Measurements from ENCODE around the gene DMRTA2.
"Not testable (repeated sequence)": the region's sequence is repeated elsewhere in the genome, so short reads cannot be mapped to it uniquely, and the experiment has no call there.

Gene DMRTA2

DNA sequence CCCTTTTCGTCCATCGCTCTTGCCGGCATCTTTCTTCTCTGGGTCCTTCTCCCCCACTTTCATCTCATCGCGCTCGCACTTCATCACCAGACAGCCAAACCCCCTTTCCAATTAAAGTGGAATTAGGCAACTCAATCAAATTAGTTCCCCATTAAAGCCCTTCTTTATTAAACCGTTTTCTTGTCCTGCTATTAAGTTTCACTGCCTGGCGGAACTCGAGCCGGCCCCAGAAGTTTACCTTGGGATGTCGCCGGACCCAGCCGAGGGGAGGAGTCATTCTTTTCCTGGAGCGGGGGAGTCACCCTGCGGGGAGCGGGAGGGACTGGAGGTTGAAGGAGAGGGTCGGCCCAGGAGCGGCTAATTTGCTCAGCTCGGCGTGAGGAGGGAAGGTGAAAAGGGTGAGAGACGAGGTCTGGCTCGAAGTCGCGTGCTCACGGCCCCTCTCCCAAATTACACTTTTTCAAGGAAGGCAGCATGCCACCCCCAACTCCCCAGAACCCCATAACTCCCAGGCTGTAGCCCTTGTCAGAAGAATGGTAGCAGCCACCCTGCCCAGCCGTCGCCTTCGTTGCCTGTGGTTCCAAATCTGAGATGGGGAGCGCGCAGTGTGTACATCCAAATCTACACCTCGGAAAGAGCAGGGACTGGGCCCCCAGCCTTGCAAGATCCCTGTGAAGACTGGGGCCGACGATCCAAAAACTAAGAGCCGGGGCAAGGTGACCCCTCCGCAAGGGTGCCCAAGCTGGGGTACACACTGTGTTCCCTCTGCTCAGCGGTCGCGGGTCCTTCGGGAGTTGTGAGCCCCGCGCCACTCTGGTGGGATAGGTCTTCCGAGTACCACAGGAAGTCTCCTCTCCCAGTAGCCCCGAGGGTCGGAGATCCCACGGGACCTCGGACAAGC, 6.4 kb downstream of the DMRTA2 start:
- H3K4me3 ChIP-seq (ENCODE audit: extremely low read depth, insufficient read depth, low read length, poor library complexity, severe bottlenecking): no peak overlapping the region
- no peaks in the 10 kb centered on the region for H3K36me3 ChIP-seq (ENCODE audit: control insufficient read depth, insufficient read depth, low read length)
- 0 to 2% methylated on average over 22 to 39 of the region's 46 CpGs for WGBS, 2 experiments (ENCODE audit: insufficient coverage in 2 of 2)
- no peaks in the 10 kb centered on the region for H3K9me3 ChIP-seq (ENCODE audit: control insufficient read depth, low read length)
- no peaks in the 10 kb centered on the region for H3K4me1 ChIP-seq (ENCODE audit: control insufficient read depth, insufficient read depth, low read length, poor library complexity, severe bottlenecking)
- H3K27ac ChIP-seq (ENCODE audit: low read depth, low read length, severe bottlenecking): no peak overlapping the region

DNA sequence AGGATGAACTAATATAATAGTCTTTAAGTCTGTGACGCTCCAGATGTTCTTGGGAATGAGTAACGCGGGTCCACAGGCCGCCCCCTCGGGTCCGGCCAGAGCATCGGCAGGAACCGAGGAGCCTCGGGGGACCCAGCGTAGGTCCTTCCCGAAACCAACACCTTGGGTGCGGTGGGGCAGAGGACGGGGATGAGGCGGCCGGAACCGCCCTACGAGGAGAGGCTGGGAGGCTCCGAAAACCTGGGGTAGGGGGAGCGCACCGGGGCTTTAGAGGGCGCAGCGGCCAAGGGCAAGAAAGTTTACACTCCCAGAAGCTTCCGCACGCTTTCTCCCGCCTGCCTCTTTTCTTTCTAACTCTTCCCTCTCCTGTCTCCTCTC, 7.1 kb downstream of the DMRTA2 start:
- Histone ChIP-seq H3K4me3 (ENCODE audit: extremely low read depth, insufficient read depth, low read length, poor library complexity, severe bottlenecking) (no peak overlapping the region), H3K36me3 (ENCODE audit: control insufficient read depth, insufficient read depth, low read length) (no peaks in the 10 kb centered on the region), H3K27ac (ENCODE audit: low read depth, low read length, severe bottlenecking) (no peak overlapping the region), H3K4me1 (ENCODE audit: control insufficient read depth, insufficient read depth, low read length, poor library complexity, severe bottlenecking) (no peaks in the 10 kb centered on the region), H3K9me3 (ENCODE audit: control insufficient read depth, low read length) (no peaks in the 10 kb centered on the region)
- 2% methylated on average over 24 to 25 of the region's 25 CpGs for WGBS, 2 experiments (ENCODE audit: insufficient coverage in 2 of 2)

DNA sequence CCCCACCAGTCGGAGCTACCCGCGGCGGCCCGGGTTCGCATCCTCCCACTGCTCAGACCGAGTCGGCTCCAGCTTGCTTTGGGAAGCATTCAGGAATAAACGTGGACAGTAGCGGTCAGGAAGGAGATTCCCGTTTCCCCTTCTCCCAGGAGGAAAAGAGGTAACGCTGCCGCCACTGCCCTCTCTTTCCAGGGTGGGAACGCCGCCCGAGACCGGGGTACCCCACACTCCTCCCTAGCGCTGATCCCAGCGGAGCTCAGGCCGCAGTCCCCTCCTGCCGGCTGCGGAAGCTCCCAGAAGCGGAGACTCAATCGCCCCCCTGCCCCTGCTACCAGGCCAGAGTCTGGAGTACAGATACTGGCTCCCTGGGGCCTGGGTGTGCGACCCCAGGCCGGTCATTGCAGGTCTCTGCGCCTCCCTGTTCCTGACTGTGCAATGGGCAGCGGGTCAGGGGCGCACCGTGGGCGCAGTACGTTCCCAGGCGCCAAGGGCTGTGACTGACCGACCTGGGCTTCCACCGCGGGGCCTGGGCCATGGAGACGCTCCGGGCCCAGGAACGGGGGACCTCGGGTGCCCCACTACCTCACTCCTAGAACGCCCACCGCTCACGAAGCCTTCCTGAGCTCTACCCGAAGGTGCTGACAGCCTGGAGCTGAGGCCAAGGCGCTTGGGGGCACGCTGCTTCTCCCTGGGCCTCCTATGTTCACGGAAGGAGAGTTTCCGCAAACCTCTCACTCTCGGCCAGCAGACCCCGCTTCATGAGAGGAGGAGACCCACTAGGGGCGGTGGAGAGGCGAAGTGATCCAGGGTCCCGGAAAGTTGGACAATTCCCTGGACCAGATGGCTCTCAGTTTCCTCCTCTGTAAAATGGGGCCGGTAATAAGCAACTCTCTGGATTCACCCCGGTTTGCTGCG, 7.8 kb downstream of the DMRTA2 start:
- no peak overlapping the region for H3K4me3 ChIP-seq (ENCODE audit: extremely low read depth, insufficient read depth, low read length, poor library complexity, severe bottlenecking)

DNA sequence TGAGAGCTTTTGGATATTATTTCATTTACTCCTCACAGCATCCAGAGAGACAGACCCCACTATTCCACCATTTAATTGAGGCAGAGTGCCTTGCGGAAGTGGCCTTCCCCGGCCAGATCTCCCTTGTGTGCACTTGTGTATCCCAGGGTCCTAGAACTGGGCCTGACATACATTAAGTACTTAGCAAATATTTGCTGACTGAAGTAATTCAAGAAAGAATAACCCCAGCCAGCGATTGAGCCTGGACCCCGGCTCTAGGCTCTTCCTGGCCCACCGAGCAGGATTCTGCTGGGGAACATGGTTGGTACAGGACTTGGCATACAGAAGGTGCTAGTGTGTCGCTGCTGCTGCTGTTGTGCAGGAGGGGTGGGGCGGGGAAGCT, 8.4 kb downstream of the DMRTA2 start:
- H3K36me3 ChIP-seq (ENCODE audit: control insufficient read depth, insufficient read depth, low read length): no peaks in the 10 kb centered on the region
- H3K27ac ChIP-seq (ENCODE audit: low read depth, low read length, severe bottlenecking): no peak overlapping the region
- no peaks in the 10 kb centered on the region for H3K9me3 ChIP-seq (ENCODE audit: control insufficient read depth, low read length)
- no peak overlapping the region for H3K4me3 ChIP-seq (ENCODE audit: extremely low read depth, insufficient read depth, low read length, poor library complexity, severe bottlenecking)
- WGBS, 2 experiments (ENCODE audit: insufficient coverage in 2 of 2): 28 to 48% methylated on average over 4 to 5 of the region's 7 CpGs
- no peaks in the 10 kb centered on the region for H3K4me1 ChIP-seq (ENCODE audit: control insufficient read depth, insufficient read depth, low read length, poor library complexity, severe bottlenecking)

More for the DNA sequence above, 7.8 kb downstream of the DMRTA2 start:
- Histone ChIP-seq H3K9me3 (ENCODE audit: control insufficient read depth, low read length) (no peaks in the 10 kb centered on the region), H3K36me3 (ENCODE audit: control insufficient read depth, insufficient read depth, low read length) (no peaks in the 10 kb centered on the region), H3K27ac (ENCODE audit: low read depth, low read length, severe bottlenecking) (no peak overlapping the region), H3K4me1 (ENCODE audit: control insufficient read depth, insufficient read depth, low read length, poor library complexity, severe bottlenecking) (no peaks in the 10 kb centered on the region)
- WGBS, 2 experiments (ENCODE audit: insufficient coverage in 2 of 2): 5 to 6% methylated on average over 28 to 44 of the region's 56 CpGs

DNA sequence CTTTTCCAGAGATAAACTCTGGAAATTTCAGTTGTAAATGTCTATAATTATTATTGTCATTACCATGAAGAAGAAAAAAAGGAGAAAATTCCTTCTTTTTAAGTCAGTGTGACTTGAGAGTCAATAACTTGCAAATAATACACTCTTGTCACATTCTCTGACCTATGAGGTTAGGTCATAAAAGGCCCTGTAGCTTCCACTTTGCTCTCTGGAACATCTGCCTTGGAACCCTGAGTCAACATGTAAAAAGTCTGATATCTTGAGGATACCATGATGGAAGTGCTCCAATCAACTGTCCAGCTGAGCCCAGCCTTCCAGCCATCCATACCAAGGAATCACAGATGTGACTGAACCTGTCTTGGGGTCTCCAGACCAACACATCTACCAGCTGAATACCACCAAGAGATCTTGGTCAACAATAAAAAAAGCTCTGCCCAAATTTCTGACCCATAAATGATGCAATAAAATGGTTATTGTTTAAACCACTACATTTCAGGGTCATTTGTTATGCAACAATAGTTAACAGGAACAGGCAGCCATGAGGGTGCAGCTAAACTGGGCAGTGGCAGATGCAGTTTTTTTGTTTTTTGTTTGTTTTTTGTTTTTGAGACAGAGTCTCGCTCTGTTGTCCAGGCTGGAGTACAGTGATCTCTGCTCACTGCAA, 10.3 kb downstream of the DMRTA2 start:
- no peak overlapping the region for H3K27ac ChIP-seq (ENCODE audit: low read depth, low read length, severe bottlenecking)
- no peak overlapping the region for H3K4me3 ChIP-seq (ENCODE audit: extremely low read depth, insufficient read depth, low read length, poor library complexity, severe bottlenecking)
- H3K36me3 ChIP-seq (ENCODE audit: control insufficient read depth, insufficient read depth, low read length): no peaks in the 10 kb centered on the region
- H3K4me1 ChIP-seq (ENCODE audit: control insufficient read depth, insufficient read depth, low read length, poor library complexity, severe bottlenecking): no peaks in the 10 kb centered on the region
- H3K9me3 ChIP-seq (ENCODE audit: control insufficient read depth, low read length): no peaks in the 10 kb centered on the region
- 83% methylated on average over 1 of the region's 1 CpG; no CpG with 5 or more reads in 1 of the 2 experiments for WGBS, 2 experiments (ENCODE audit: insufficient coverage in 2 of 2)

DNA sequence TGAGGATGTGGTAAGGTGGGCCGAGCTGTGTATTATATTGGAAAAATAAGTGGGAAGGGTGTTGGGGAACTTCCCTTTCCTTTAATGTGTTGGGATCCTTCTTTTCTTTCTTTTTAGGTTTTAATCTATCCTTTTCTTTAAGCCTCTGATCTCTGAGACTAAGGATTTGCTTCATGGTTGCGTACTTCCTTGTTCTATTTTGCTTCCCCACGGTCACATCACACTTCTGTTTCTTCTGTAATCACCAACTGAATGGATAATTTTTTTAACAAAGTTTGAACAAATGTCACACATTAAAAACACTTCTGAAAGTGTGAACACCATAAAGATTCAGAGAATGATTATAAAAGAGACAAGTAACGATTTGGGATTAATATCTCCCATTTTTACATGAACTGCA, 17.4 kb downstream of the DMRTA2 start:
- no peaks in the 10 kb centered on the region for H3K36me3 ChIP-seq (ENCODE audit: control insufficient read depth, insufficient read depth, low read length)
- H3K27ac ChIP-seq (ENCODE audit: low read depth, low read length, severe bottlenecking): no peak overlapping the region
- 57% methylated on average over 1 of the region's 4 CpGs; no CpG with 5 or more reads in 1 of the 2 experiments for WGBS, 2 experiments (ENCODE audit: insufficient coverage in 2 of 2)
- H3K4me1 ChIP-seq (ENCODE audit: control insufficient read depth, insufficient read depth, low read length, poor library complexity, severe bottlenecking): no peaks in the 10 kb centered on the region
- no peak overlapping the region for H3K4me3 ChIP-seq (ENCODE audit: extremely low read depth, insufficient read depth, low read length, poor library complexity, severe bottlenecking)
- H3K9me3 ChIP-seq (ENCODE audit: control insufficient read depth, low read length): no peaks in the 10 kb centered on the region

DNA sequence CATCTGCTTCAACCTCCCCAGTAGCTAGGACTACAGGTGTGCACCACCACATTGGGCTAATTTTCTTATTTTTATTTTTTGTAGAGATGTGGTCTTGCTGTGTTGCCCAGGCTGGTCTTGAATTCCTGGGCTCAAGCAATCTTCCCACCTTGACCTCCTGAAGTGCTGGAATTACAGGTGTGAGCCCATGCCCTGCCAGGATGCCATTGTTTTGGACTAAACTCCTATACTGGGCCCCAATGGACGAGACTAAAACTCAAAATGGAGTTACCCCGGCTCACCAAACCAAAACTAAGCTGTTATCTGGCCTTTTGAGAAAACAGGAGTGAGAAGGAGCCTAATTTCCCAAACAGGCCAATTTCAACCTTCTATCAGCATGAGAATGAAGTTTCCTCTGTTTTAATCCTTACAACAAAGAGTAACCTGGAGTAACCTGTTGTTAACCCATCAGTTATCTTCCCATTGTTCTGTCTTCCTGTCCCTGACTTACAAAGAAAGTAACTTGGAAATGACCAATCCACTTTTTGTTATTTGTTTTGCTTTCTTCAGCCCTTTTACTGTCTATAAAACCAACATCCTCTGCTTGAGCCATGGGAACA, 29.6 kb downstream of the DMRTA2 start:
- Histone ChIP-seq H3K27ac (ENCODE audit: low read depth, low read length, severe bottlenecking) (no peak overlapping the region), H3K4me1 (ENCODE audit: control insufficient read depth, insufficient read depth, low read length, poor library complexity, severe bottlenecking) (no peaks in the 10 kb centered on the region), H3K9me3 (ENCODE audit: control insufficient read depth, low read length) (no peaks in the 10 kb centered on the region), H3K4me3 (ENCODE audit: extremely low read depth, insufficient read depth, low read length, poor library complexity, severe bottlenecking) (no peak overlapping the region), H3K36me3 (ENCODE audit: control insufficient read depth, insufficient read depth, low read length) (no peaks in the 10 kb centered on the region)
- WGBS, 2 experiments (ENCODE audit: insufficient coverage in 2 of 2): 75% methylated on average over 2 of the region's 2 CpGs; no CpG with 5 or more reads in 1 of the 2 experiments

DNA sequence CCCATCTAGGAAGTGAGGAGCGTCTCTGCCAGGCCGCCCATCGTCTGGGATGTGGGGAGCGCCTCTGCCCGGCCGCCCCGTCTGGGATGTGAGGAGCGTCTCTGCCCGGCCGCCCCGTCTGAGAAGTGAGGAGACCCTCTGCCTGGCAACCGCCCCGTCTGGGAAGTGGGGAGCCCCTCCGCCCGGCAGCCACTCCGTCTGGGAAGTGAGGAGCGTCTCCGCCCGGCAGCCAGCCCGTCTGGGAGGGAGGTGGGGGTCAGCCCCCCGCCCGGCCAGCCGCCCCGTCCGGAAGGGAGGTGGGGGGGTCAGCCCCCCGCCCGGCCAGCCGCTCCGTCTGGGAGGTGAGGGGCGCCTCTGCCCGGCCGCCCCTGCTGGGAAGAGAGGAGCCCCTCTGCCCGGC, 41.7 kb downstream of the DMRTA2 start:
- not testable (repeated sequence) for H3K9me3 ChIP-seq (ENCODE audit: control insufficient read depth, low read length); H3K4me1 ChIP-seq (ENCODE audit: control insufficient read depth, insufficient read depth, low read length, poor library complexity, severe bottlenecking); H3K27ac ChIP-seq (ENCODE audit: low read depth, low read length, severe bottlenecking); H3K36me3 ChIP-seq (ENCODE audit: control insufficient read depth, insufficient read depth, low read length); H3K4me3 ChIP-seq (ENCODE audit: extremely low read depth, insufficient read depth, low read length, poor library complexity, severe bottlenecking)
- no CpG with 5 or more reads among the region's 33 CpGs for WGBS, 2 experiments (ENCODE audit: insufficient coverage in 2 of 2)

DNA sequence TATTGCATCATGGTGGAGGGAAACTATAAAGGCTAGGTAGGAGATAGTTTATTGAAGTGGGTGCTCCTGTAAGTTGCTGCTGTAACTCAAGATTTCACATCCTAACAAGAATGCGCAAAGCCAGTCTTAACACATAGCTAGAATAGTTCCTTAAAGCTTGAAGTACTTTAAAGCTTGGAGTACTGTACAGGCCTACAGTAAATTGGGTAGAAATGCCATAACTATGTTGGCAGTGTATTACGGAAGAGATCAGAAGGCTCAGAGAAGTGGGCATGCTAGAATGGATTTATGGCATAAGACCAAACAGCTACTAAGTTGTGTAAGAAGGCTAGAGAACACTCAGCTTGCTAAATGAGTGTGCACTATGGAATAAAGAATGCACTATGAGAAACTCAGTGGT, 44.5 kb downstream of the DMRTA2 start:
- H3K9me3 ChIP-seq (ENCODE audit: control insufficient read depth, low read length): no peaks in the 10 kb centered on the region
- no peak overlapping the region for H3K4me3 ChIP-seq (ENCODE audit: extremely low read depth, insufficient read depth, low read length, poor library complexity, severe bottlenecking)
- H3K4me1 ChIP-seq (ENCODE audit: control insufficient read depth, insufficient read depth, low read length, poor library complexity, severe bottlenecking): no peaks in the 10 kb centered on the region
- H3K27ac ChIP-seq (ENCODE audit: low read depth, low read length, severe bottlenecking): no peak overlapping the region
- WGBS, 2 experiments (ENCODE audit: insufficient coverage in 2 of 2): 80 to 85% methylated on average over 1 of the region's 2 CpGs
- H3K36me3 ChIP-seq (ENCODE audit: control insufficient read depth, insufficient read depth, low read length): no peaks in the 10 kb centered on the region

DNA sequence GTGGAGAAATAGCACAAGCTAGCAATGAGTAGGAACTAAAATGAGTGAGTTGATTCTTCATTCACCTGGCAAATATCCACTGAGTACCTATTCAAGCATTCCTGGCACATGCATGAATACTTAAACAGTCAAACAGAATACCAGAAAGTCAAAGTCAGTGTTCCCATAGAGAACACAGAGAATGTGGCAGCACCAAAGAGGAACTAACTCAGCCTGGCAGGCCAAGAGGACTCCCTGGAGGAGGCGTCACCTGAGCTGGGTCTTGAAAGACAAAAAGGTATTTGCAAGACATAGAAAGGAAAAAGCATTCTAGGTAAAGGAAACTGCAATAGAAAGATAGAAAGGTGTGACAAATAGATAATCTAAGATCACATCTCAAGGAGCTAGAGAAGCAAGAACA, 49.7 kb downstream of the DMRTA2 start:
- Histone ChIP-seq H3K36me3 (ENCODE audit: control insufficient read depth, insufficient read depth, low read length) (no peaks in the 10 kb centered on the region), H3K27ac (ENCODE audit: low read depth, low read length, severe bottlenecking) (no peak overlapping the region), H3K4me1 (ENCODE audit: control insufficient read depth, insufficient read depth, low read length, poor library complexity, severe bottlenecking) (no peaks in the 10 kb centered on the region), H3K9me3 (ENCODE audit: control insufficient read depth, low read length) (no peaks in the 10 kb centered on the region), H3K4me3 (ENCODE audit: extremely low read depth, insufficient read depth, low read length, poor library complexity, severe bottlenecking) (no peak overlapping the region)
- WGBS, 2 experiments (ENCODE audit: insufficient coverage in 2 of 2): 57% methylated on average over 1 of the region's 1 CpG; no CpG with 5 or more reads in 1 of the 2 experiments

Data from mesodermal cell (in vitro differentiated cells).